ENCODE results near the gene L2HGDH. TPM values are rescaled to one million over a fixed set of nuclear protein-coding genes. Genes with fewer than 3 reads are reported as not detected.

The L2HGDH gene
- total RNA-seq, 1 donor from 2014 or later = 7.3 TPM

DNA sequence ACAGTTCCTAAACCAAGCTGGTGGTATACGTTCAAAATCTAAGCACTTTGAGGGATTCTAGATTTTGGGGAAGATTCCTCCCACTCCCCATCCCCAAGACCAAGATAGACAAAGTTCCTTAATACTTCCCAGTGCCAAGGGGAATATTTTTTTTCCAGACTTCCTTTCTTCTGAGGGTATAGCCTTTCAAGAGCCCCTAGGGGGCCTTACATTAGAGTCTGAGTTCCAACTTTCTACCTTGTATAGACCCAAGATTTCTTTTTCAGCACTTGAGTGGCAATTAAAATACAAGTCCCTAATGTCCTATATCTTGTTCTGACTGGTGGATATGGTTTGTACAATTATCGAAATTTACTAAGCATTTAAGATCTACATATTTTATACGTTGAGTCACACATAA lies 52.0 kb downstream of the L2HGDH start:
- DNase-seq (ENCODE audit: low read depth) = no peak
- Histone ChIP-seq H3K36me3 (ENCODE audit: control insufficient read depth, insufficient read depth, low read length) (no peaks in the 10 kb centered on the region), H3K4me3 (ENCODE audit: low read depth, low read length) (no peak overlapping the region), H3K27me3 (ENCODE audit: control insufficient read depth, insufficient read depth, low read length) (no peaks in the 10 kb centered on the region)
- no peak for TF ChIP-seq CTCF (IDR thresholded peaks at IDR 0.05; ENCODE audit: insufficient read depth, low read length, poor library complexity, severe bottlenecking)

DNA sequence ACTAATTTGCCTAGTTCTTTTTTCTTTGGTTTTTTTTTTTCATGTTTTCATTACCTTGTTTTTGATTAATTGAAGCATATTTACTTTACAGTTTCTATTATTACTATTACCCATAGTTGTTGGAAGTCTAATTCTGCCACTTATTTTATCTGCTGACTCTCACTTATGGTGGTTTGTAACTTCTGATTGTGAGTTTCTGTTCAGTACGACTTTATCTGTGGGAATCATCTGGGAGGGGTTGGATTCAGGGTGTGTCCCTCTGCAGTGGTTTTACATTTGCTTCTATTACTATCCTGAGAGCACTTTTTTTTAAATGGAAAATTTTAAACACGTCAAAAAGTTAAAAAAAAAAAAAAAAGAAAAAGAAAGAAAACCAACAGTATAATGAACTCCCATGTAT lies 54.3 kb downstream of the L2HGDH start:
- no peak for DNase-seq (ENCODE audit: low read depth)
- no peak for TF ChIP-seq CTCF (IDR thresholded peaks at IDR 0.05; ENCODE audit: insufficient read depth, low read length, poor library complexity, severe bottlenecking)
- H3K36me3 ChIP-seq (ENCODE audit: control insufficient read depth, insufficient read depth, low read length) = no peaks in the 10 kb centered on the region
- no peak overlapping the region for H3K4me3 ChIP-seq (ENCODE audit: low read depth, low read length)
- H3K27me3 ChIP-seq (ENCODE audit: control insufficient read depth, insufficient read depth, low read length) = no peaks in the 10 kb centered on the region

GRCh38 chr14:50254248-50254647 lies 57.8 kb downstream of the L2HGDH start:
- Histone ChIP-seq H3K36me3 (ENCODE audit: control insufficient read depth, insufficient read depth, low read length) (no peaks in the 10 kb centered on the region), H3K4me3 (ENCODE audit: low read depth, low read length) (no peak overlapping the region), H3K27me3 (ENCODE audit: control insufficient read depth, insufficient read depth, low read length) (no peaks in the 10 kb centered on the region)
- TF ChIP-seq CTCF (IDR thresholded peaks at IDR 0.05; ENCODE audit: insufficient read depth, low read length, poor library complexity, severe bottlenecking) = no peak
- DNase-seq (ENCODE audit: low read depth) = no peak

GRCh38 chr14:50249136-50249775 lies 62.8 kb downstream of the L2HGDH start:
- no peak for TF ChIP-seq CTCF (IDR thresholded peaks at IDR 0.05; ENCODE audit: insufficient read depth, low read length, poor library complexity, severe bottlenecking)
- no peaks in the 10 kb centered on the region for H3K36me3 ChIP-seq (ENCODE audit: control insufficient read depth, insufficient read depth, low read length)
- no peaks in the 10 kb centered on the region for H3K27me3 ChIP-seq (ENCODE audit: control insufficient read depth, insufficient read depth, low read length)
- no peak overlapping the region for H3K4me3 ChIP-seq (ENCODE audit: low read depth, low read length)
- DNase-seq (ENCODE audit: low read depth) = no peak

GRCh38 chr14:50247245-50247644 lies 64.8 kb downstream of the L2HGDH start:
- TF ChIP-seq CTCF (IDR thresholded peaks at IDR 0.05; ENCODE audit: insufficient read depth, low read length, poor library complexity, severe bottlenecking) = no peak
- Histone ChIP-seq H3K4me3 (ENCODE audit: low read depth, low read length) (no peak overlapping the region), H3K27me3 (ENCODE audit: control insufficient read depth, insufficient read depth, low read length) (no peaks in the 10 kb centered on the region), H3K36me3 (ENCODE audit: control insufficient read depth, insufficient read depth, low read length) (no peaks in the 10 kb centered on the region)
- DNase-seq (ENCODE audit: low read depth) = no peak
